ENCODE data around the gene GNA12. TPM values are rescaled to one million over a fixed set of nuclear protein-coding genes. Genes with fewer than 3 reads are reported as not detected.

GNA12 gene
- total and polyA plus RNA-seq, 9 of the 15 experiments (the other 6 are each of a cell fraction or from before 2014, with no cell fraction given) = 0.65 to 32.7 (median 9.6) TPM

DNA sequence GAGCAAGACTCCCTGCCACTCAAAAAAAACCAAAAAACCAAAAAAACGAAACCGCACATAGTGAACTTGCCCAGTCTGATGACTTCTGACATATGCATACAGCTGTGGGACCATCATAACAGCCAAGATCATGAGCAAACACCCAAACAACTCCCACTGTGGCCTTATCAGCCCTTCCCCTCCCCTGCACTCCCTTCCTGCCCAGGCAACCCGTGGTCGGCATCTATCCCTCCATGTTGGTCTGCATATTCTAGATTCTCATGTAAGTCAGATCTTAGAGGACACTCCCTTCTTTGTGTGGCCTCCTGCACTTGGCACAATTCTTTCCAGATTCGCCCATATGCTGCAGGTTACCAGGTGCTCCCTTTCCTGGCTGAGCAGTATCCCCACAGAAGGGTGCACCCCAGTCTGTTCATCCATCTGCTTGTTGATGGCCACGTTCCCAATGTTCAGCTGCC lies 72.8 kb downstream of the GNA12 start (continued):
- TF ChIP-seq RREB1 (CRISPR knock-in tag; IDR thresholded peaks at IDR 0.05) (no peak), VEZF1 (CRISPR knock-in tag; IDR thresholded peaks at IDR 0.05) (peak; percentile 79), PYGO2 (tag; IDR thresholded peaks at IDR 0.05) (no peak), ZNF561 (CRISPR knock-in tag; conservative IDR thresholded peaks at IDR 0.05) (no peak), ZNF347 (CRISPR knock-in tag; IDR thresholded peaks at IDR 0.05; ENCODE audit: low read depth) (no peak), ZNF57 (CRISPR knock-in tag; IDR thresholded peaks at IDR 0.05) (no peak), ERF (CRISPR knock-in tag; IDR thresholded peaks at IDR 0.05) (no peak), ZNF282 (CRISPR knock-in tag; IDR thresholded peaks at IDR 0.05) (no peak), CBFA2T2 (conservative IDR thresholded peaks at IDR 0.05) (peak; percentile 95), NBN (IDR thresholded peaks at IDR 0.05; ENCODE audit: low read depth) (peak; percentile 89; the same call in 1 of the 2 replicates), DMBX1 (CRISPR knock-in tag; IDR thresholded peaks at IDR 0.05; ENCODE audit: borderline replicate concordance) (0 out of 2 replicates have a peak, but pooled peaks have one; percentile 75), ZNF324 (CRISPR knock-in tag; IDR thresholded peaks at IDR 0.05) (no peak), KAT8 (IDR thresholded peaks at IDR 0.05; ENCODE audit: low read depth) (no peak), FOXM1 (IDR thresholded peaks at IDR 0.05; ENCODE audit: low read depth) (peak; percentile 46; the same call in 1 of the 2 replicates), FOXM1 (CRISPR knock-in tag; IDR thresholded peaks at IDR 0.05; ENCODE audit: low read depth) (no peak), NONO (IDR thresholded peaks at IDR 0.05; ENCODE audit: low read depth in 2 of 2, low read length in 1 of 2) (no peak), TBL1XR1 (IDR thresholded peaks at IDR 0.05; ENCODE audit: low read length in 2 of 2) (peak; percentile 60 to 92; a peak in 2 of 4 replicates)
- TF ChIP-seq, protein P1, sequence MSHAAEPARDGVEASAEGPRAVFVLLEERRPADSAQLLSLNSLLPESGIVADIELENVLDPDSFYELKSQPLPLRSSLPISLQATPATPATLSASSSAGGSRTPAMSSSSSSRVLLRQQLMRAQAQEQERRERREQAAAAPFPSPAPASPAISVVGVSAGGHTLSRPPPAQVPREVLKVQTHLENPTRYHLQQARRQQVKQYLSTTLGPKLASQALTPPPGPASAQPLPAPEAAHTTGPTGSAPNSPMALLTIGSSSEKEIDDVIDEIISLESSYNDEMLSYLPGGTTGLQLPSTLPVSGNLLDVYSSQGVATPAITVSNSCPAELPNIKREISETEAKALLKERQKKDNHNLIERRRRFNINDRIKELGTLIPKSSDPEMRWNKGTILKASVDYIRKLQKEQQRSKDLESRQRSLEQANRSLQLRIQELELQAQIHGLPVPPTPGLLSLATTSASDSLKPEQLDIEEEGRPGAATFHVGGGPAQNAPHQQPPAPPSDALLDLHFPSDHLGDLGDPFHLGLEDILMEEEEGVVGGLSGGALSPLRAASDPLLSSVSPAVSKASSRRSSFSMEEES (CRISPR knock-in tag; IDR thresholded peaks at IDR 0.05) = no peak
- TF ChIP-seq, protein P2, sequence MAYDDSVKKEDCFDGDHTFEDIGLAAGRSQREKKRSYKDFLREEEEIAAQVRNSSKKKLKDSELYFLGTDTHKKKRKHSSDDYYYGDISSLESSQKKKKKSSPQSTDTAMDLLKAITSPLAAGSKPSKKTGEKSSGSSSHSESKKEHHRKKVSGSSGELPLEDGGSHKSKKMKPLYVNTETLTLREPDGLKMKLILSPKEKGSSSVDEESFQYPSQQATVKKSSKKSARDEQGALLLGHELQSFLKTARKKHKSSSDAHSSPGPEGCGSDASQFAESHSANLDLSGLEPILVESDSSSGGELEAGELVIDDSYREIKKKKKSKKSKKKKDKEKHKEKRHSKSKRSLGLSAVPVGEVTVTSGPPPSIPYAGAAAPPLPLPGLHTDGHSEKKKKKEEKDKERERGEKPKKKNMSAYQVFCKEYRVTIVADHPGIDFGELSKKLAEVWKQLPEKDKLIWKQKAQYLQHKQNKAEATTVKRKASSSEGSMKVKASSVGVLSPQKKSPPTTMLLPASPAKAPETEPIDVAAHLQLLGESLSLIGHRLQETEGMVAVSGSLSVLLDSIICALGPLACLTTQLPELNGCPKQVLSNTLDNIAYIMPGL (CRISPR knock-in tag; IDR thresholded peaks at IDR 0.05) = no peak

Measured in K562 (cell line).